Testis (tissue), 3 donors: ENCODE data around the gene CACNA1I. TPM values are rescaled to one million over a fixed set of nuclear protein-coding genes. Genes with fewer than 3 reads are reported as not detected.
A peak's percentile ranks its signal among the peaks of the same experiment; 100 is the strongest.

Experiments
- DNase-seq: peaks from one replicate; pipeline ENCODE4 v3.0.0-alpha.2; 2019
- H3K27ac ChIP-seq, 2 donors: fragments of 200-600 bp; sonication (generic); one replicate each; pipeline ENCODE4 v1.5.1; 2019
- H3K27me3 ChIP-seq: fragments of 200-600 bp; sonication (generic); one replicate; pipeline ENCODE4 v1.5.1; 2019
- H3K36me3 ChIP-seq: fragments of 200-600 bp; sonication (generic); one replicate; pipeline ENCODE4 v1.5.1; 2017; ENCODE audit warnings: low read depth; ENCODE audit errors: missing control alignments
- H3K4me1 ChIP-seq: fragments of 200-600 bp; sonication (generic); one replicate; pipeline ENCODE4 v1.5.1; 2019
- H3K4me3 ChIP-seq, 2 donors: fragments of 200-600 bp; sonication (generic); one replicate each; pipeline ENCODE4 v1.5.1; 2017 to 2019
- H3K9me3 ChIP-seq: fragments of 200-600 bp; sonication (generic); one replicate; pipeline ENCODE4 v1.5.1; 2017
- POLR2A ChIP-seq: fragments of 450-650 bp; IDR thresholded peaks from one replicate; pipeline ENCODE4 v1.6.1; 2017; ENCODE audit warnings: antibody characterized with exemption, mild to moderate bottlenecking, moderate library complexity
- WGBS, 2 donors: methylation state at CpG; one replicate each; pipeline ENCODE4 v1.1.5; 2018; 5-methylcytosine and 5-hydroxymethylcytosine counted together
- intact Hi-C: fragments of 100-400 bp; cut with DNase I; formaldehyde crosslinking; loops from one replicate; pipeline ENCODE4 v1.15.1; 2023; ENCODE audit warnings: low total_unique reads
- polyA plus RNA-seq: library from polyadenylated mRNA; stranded (reverse); fragments of 350-450 nt; fragmentation: Illumina TruSeq; extraction: RNeasy Lipid Tissue Mini Kit (QIAGEN cat#74804); gene quantifications from one replicate; pipeline ENCODE4 v1.2.3, GENCODE V29; 2014; ENCODE audit warnings: low read depth, low replicate concordance; ENCODE audit not compliant: insufficient read depth
- total RNA-seq, 2 donors: library from RNA; depleted of rRNA; stranded (reverse); fragments of >200 nt; gene quantifications; one replicate each; pipeline ENCODE4 v1.2.3, GENCODE V29; 2016
- TF ChIP-seq, protein P1 (sequence below), 3 experiments: fragments of 450-650 bp in 2 of 3; fragments of 200-600 bp in 1 of 3; sonication (generic) in 1 of 3; IDR thresholded peaks; one replicate each; pipeline ENCODE4 v1.5.1; 2016 to 2019; ENCODE audit warnings: antibody characterized with exemption in 3 of 3, mild to moderate bottlenecking in 2 of 3, moderate library complexity in 1 of 3

Gene CACNA1I
- total and polyA plus RNA-seq, 3 donors from 2014 or later: 1.3 to 2.0 (median 1.7) TPM

DNA sequence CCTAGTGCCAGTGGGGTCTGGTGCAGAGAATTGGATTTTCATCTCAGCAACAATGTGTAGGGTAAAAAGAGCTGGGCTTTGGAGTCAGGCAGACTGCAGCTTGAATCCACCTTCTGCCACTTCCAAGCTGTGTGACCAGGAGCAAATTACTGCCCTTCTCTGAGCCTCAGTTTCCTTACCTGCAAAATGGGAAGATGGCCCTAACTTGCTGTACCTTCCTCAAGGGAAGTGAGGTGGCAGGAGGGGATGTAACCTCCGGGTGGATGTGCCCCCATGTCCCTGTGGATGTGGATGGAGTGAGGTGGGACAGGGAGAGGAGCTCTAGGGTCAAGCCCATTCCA, 90.9 kb downstream of the CACNA1I start:
- H3K4me3 ChIP-seq: no peak overlapping the region
- intact Hi-C loops: no loop called here
- WGBS, 2 donors: 22 to 31% methylated on average over 1 of the region's 1 CpG

DNA sequence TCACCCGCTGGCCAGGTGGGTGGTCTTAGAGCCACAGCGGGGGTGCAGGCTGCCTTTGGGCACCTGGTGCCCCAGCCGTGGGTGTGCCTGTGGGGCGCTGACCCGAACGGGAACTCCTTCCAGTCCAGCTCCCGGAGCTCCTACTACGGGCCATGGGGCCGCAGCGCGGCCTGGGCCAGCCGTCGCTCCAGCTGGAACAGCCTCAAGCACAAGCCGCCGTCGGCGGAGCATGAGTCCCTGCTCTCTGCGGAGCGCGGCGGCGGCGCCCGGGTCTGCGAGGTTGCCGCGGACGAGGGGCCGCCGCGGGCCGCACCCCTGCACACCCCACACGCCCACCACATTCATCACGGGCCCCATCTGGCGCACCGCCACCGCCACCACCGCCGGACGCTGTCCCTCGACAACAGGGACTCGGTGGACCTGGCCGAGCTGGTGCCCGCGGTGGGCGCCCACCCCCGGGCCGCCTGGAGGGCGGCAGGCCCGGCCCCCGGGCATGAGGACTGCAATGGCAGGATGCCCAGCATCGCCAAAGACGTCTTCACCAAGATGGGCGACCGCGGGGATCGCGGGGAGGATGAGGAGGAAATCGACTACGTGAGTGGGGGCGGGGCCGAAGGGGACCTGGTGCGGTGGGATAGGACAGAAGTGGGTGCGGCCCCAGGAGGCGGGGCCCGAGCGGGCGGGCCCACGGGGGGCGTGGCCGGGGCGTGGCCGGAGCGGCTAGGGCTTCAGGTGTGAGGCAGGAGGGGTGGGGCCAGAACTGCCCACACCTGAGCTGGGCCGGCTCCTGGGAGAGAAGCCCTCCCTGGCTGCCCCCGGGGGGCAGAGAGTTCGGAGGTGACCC, 91.5 kb downstream of the CACNA1I start:
- DNase-seq: peak; percentile 50
- no peak overlapping the region for H3K27ac ChIP-seq
- intact Hi-C loops: no loop called here
- no peaks in the 10 kb centered on the region for H3K27me3 ChIP-seq
- no peaks in the 10 kb centered on the region for H3K36me3 ChIP-seq
- H3K4me3 ChIP-seq: peak overlapping the region; percentile 12 to 36
- H3K4me1 ChIP-seq: peaks cover 16% of the 10 kb centered on the region
- H3K9me3 ChIP-seq: no peaks in the 10 kb centered on the region
- WGBS, 2 donors: 0 to 10% methylated on average over 1 to 50 of the region's 77 CpGs
- TF ChIP-seq POLR2A: no peak
- TF ChIP-seq, protein P1, sequence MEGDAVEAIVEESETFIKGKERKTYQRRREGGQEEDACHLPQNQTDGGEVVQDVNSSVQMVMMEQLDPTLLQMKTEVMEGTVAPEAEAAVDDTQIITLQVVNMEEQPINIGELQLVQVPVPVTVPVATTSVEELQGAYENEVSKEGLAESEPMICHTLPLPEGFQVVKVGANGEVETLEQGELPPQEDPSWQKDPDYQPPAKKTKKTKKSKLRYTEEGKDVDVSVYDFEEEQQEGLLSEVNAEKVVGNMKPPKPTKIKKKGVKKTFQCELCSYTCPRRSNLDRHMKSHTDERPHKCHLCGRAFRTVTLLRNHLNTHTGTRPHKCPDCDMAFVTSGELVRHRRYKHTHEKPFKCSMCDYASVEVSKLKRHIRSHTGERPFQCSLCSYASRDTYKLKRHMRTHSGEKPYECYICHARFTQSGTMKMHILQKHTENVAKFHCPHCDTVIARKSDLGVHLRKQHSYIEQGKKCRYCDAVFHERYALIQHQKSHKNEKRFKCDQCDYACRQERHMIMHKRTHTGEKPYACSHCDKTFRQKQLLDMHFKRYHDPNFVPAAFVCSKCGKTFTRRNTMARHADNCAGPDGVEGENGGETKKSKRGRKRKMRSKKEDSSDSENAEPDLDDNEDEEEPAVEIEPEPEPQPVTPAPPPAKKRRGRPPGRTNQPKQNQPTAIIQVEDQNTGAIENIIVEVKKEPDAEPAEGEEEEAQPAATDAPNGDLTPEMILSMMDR (IDR thresholded peaks at IDR 0.05): no peak

More for the DNA sequence above, 90.9 kb downstream of the CACNA1I start:
- Histone ChIP-seq H3K36me3 (no peaks in the 10 kb centered on the region), H3K27me3 (no peaks in the 10 kb centered on the region), H3K27ac (no peak overlapping the region), H3K4me1 (peaks cover 16% of the 10 kb centered on the region), H3K9me3 (no peaks in the 10 kb centered on the region)
- no peak for DNase-seq
- TF ChIP-seq, protein P1 (IDR thresholded peaks at IDR 0.05): no peak
- no peak for TF ChIP-seq POLR2A

DNA sequence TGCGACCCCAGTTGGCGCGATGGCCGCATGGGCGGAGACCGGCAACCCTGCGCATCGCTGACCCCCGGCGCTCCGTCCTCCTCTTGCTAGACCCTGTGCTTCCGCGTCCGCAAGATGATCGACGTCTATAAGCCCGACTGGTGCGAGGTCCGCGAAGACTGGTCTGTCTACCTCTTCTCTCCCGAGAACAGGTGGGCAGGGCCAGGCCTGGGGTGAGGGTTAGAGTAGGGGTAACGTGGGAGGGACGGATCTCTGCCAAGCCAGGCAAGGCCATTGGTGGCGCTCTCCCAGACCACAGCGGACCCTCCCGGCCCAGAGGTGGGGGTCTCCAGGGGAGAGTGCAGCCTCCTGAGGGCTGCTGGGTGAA, 92.1 kb downstream of the CACNA1I start:
- no peaks in the 10 kb centered on the region for H3K27me3 ChIP-seq
- H3K4me3 ChIP-seq: peak overlapping the region in 1 of 2 donors; percentile 36
- DNase-seq: no peak
- no peaks in the 10 kb centered on the region for H3K36me3 ChIP-seq
- peaks cover 16% of the 10 kb centered on the region for H3K4me1 ChIP-seq
- WGBS, 2 donors: 9 to 19% methylated on average over 13 to 26 of the region's 26 CpGs
- H3K9me3 ChIP-seq: no peaks in the 10 kb centered on the region
- no peak overlapping the region for H3K27ac ChIP-seq
- intact Hi-C loops: no loop called here
- TF ChIP-seq, protein P1 (IDR thresholded peaks at IDR 0.05): no peak
- no peak for TF ChIP-seq POLR2A

DNA sequence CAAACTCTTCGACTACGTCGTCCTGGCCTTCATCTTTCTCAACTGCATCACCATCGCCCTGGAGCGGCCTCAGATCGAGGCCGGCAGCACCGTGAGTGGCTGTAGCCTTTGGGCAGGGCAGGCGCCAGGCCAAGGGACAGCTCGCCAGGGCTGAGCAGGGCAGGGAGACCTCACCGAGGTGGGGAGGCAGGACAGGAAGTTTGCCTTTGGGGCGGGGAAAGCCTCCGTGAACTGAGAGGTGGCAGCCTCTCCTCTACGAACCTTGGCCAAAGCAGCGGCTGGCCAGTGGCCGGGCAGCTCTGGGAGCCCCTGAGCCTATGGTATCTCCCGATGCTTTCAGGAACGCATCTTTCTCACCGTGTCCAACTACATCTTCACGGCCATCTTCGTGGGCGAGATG, 93.2 kb downstream of the CACNA1I start:
- H3K36me3 ChIP-seq: no peaks in the 10 kb centered on the region
- intact Hi-C loops: no loop called here
- no peak overlapping the region for H3K4me3 ChIP-seq
- peaks cover 16% of the 10 kb centered on the region for H3K4me1 ChIP-seq
- no peaks in the 10 kb centered on the region for H3K9me3 ChIP-seq
- no peak for TF ChIP-seq POLR2A
- TF ChIP-seq, protein P1 (IDR thresholded peaks at IDR 0.05): no peak
- H3K27me3 ChIP-seq: no peaks in the 10 kb centered on the region
- WGBS, 2 donors: 35 to 50% methylated on average over 21 to 22 of the region's 22 CpGs
- no peak for DNase-seq
- H3K27ac ChIP-seq: no peak overlapping the region
